PC-3 (cell line): Measurements from ENCODE around the gene FIBCD1. TPM values are rescaled to one million over a fixed set of nuclear protein-coding genes. Genes with fewer than 3 reads are reported as not detected.
A peak's percentile ranks its signal among the peaks of the same experiment; 100 is the strongest.

Experiments
- ATAC-seq: fragments of 200-7000 bp; cut with Tn5 transposase; 2 replicates; pipeline ENCODE4 v1.9.1; 2020; ENCODE audit warnings: mild to moderate bottlenecking, moderate library complexity
- BruUV-seq: library from RNA; stranded (reverse); fragments of 400-500 nt; replicated peaks from 2 replicates; lab custom pipeline; 2021; lab: Mats Ljungman, UMichigan
- CTCF ChIA-PET: fragments of 300-600 bp; sonication (Branson Sonifier 250); formaldehyde crosslinking; loops from one replicate; lab custom pipeline; 2022; ENCODE audit warnings: antibody characterized with exemption; lab: Charles Lee
- POLR2A ChIA-PET: fragments of 300-600 bp; sonication (Branson Sonifier 250); formaldehyde crosslinking; loops from one replicate; lab custom pipeline; 2022; ENCODE audit warnings: antibody characterized with exemption; ENCODE audit not compliant: unreplicated experiment; lab: Charles Lee
- DNase-seq: peaks from one replicate; pipeline ENCODE4 v3.0.0-alpha.2; 2015
- H2AFZ ChIP-seq: fragments of 300-600 bp; sonication (generic); 2 replicates; pipeline ENCODE4 v1.6.0; 2016; ENCODE audit warnings: antibody characterized with exemption, low read length
- H3F3A ChIP-seq: fragments of 300-600 bp; sonication (generic); one replicate; pipeline ENCODE4 v1.6.0; 2017; ENCODE audit warnings: antibody characterized with exemption, low read length, control low read depth, mild to moderate bottlenecking; ENCODE audit not compliant: unreplicated experiment
- H3K27ac ChIP-seq: fragments of 300-600 bp; sonication (generic); 2 replicates; pipeline ENCODE4 v1.5.1; 2016; ENCODE audit warnings: mild to moderate bottlenecking, low read length
- H3K27me3 ChIP-seq: fragments of 300-600 bp; sonication (generic); 2 replicates; pipeline ENCODE4 v1.6.1; 2016; ENCODE audit warnings: low read length, mixed read lengths
- H3K36me3 ChIP-seq: fragments of 300-600 bp; sonication (generic); 2 replicates; pipeline ENCODE4 v1.6.1; 2016; ENCODE audit warnings: low read depth, mixed run types, low read length, mixed read lengths
- H3K4me1 ChIP-seq: fragments of 300-600 bp; sonication (generic); 2 replicates; pipeline ENCODE4 v1.5.1; 2016; ENCODE audit warnings: low read length; ENCODE audit not compliant: insufficient read depth
- H3K4me2 ChIP-seq: fragments of 300-600 bp; sonication (generic); 2 replicates; pipeline ENCODE4 v1.6.0; 2016; ENCODE audit warnings: low read length
- H3K4me3 ChIP-seq: fragments of 300-600 bp; sonication (generic); 2 replicates; pipeline ENCODE4 v1.5.1; 2016; ENCODE audit warnings: mild to moderate bottlenecking, low read length, mixed read lengths
- H3K79me2 ChIP-seq: fragments of 300-600 bp; sonication (generic); 2 replicates; pipeline ENCODE4 v1.6.1; 2017; ENCODE audit warnings: low read length, mixed read lengths
- H3K9ac ChIP-seq: fragments of 300-600 bp; sonication (generic); 2 replicates; pipeline ENCODE4 v1.6.0; 2016; ENCODE audit warnings: mild to moderate bottlenecking, low read length
- H3K9me2 ChIP-seq: fragments of 300-600 bp; sonication (generic); replicated peaks from 2 replicates; pipeline ENCODE4 v1.6.1; 2016; ENCODE audit warnings: mixed run types, low read length, mixed read lengths
- H3K9me3 ChIP-seq: fragments of 300-600 bp; sonication (generic); 2 replicates; pipeline ENCODE4 v1.6.1; 2016; ENCODE audit warnings: low read length, mixed read lengths
- H4K20me1 ChIP-seq: fragments of 300-600 bp; sonication (generic); 2 replicates; pipeline ENCODE4 v1.6.1; 2016; ENCODE audit warnings: low read length, mixed read lengths
- CTCF ChIP-seq: fragments of 300-600 bp; sonication (generic); conservative IDR thresholded peaks from 2 replicates; pipeline ENCODE4 v1.5.1; 2017; ENCODE audit warnings: antibody characterized with exemption, low read depth, mild to moderate bottlenecking, low read length
- EZH2 ChIP-seq: fragments of 300-600 bp; sonication (generic); IDR thresholded peaks from one replicate; pipeline ENCODE4 v1.6.1; 2017; ENCODE audit warnings: antibody characterized with exemption, mild to moderate bottlenecking, low read length; ENCODE audit not compliant: unreplicated experiment
- EZH2phosphoT487 ChIP-seq: fragments of 300-600 bp; sonication (generic); IDR thresholded peaks from 2 replicates; pipeline ENCODE4 v1.6.1; 2018; ENCODE audit warnings: mild to moderate bottlenecking, antibody characterized with exemption, low read length, borderline replicate concordance
- intact Hi-C: fragments of 100-400 bp; cut with micrococcal nuclease; formaldehyde crosslinking; loops from 2 replicates; pipeline ENCODE4 v1.9.0; 2023
- total RNA-seq: library from RNA; depleted of rRNA; stranded (reverse); fragments of >200 nt; gene quantifications from 2 replicates; pipeline ENCODE4 v1.2.3, GENCODE V29; 2014

Gene FIBCD1
- total RNA-seq, 1 experiment from 2014 or later, result 8.9 TPM

GRCh38 chr9:130927995-130928900 lies 10.8 kb downstream of the FIBCD1 start:
- peak overlapping the region; percentile 64 for H3K4me3 ChIP-seq
- ATAC-seq (peak; percentile 70), DNase-seq (peak; percentile 92)
- H3K9ac ChIP-seq, result peak overlapping the region; percentile 92
- H3K27ac ChIP-seq, result peak overlapping the region; percentile 100
- no peaks in the 10 kb centered on the region for H3K9me2 ChIP-seq
- H3K27me3 ChIP-seq, result no peaks in the 10 kb centered on the region
- no peaks in the 10 kb centered on the region for H3K9me3 ChIP-seq
- H3K36me3 ChIP-seq, result no peaks in the 10 kb centered on the region
- H3F3A ChIP-seq, result no peaks in the 10 kb centered on the region
- POLR2A ChIA-PET, result interaction anchor here (0.7 kb wide), 1 partner anchor 238 kb away, joined by 3 read pairs; no protein-coding TSS in a partner anchor
- H3K4me2 ChIP-seq, result peak overlapping the region; percentile 98
- H3K79me2 ChIP-seq, result no peaks in the 10 kb centered on the region
- TF ChIP-seq EZH2, result no peak
- TF ChIP-seq EZH2phosphoT487, result no peak
- TF ChIP-seq CTCF, result no peak
- BruUV-seq, result no TSS peak
- H3K4me1 ChIP-seq, result peaks cover 40% of the 10 kb centered on the region
- no peaks in the 10 kb centered on the region for H4K20me1 ChIP-seq
- no peak overlapping the region for H2AFZ ChIP-seq
- intact Hi-C loops, result no loop called here
- CTCF ChIA-PET, result interaction anchor here (0.6 to 1.0 kb wide), 2 partner anchors 59 to 157 kb away, joined by 3 read pairs; no protein-coding TSS in a partner anchor

- DNase-seq, result peak; percentile 42
- intact Hi-C loops, result no loop called here
These were observed 11.7 kb downstream of the FIBCD1 start for GRCh38 chr9:130927338-130927737.

More at GRCh38 chr9:130927338-130927737, 11.7 kb downstream of the FIBCD1 start:
- Histone ChIP-seq H3K4me3 (no peak overlapping the region), H3K9ac (peak overlapping the region; percentile 92), H3K9me3 (no peaks in the 10 kb centered on the region), H3K27ac (peak overlapping the region; percentile 100), H3F3A (no peaks in the 10 kb centered on the region), H3K4me1 (peaks cover 32% of the 10 kb centered on the region), H3K4me2 (peak overlapping the region; percentile 98), H2AFZ (no peak overlapping the region), H3K79me2 (no peaks in the 10 kb centered on the region), H3K36me3 (no peaks in the 10 kb centered on the region), H3K9me2 (no peaks in the 10 kb centered on the region), H3K27me3 (no peaks in the 10 kb centered on the region), H4K20me1 (no peaks in the 10 kb centered on the region)
- TSS peak; percentile 83 for BruUV-seq
- no peak for TF ChIP-seq EZH2
- TF ChIP-seq EZH2phosphoT487, result no peak
- no peak for TF ChIP-seq CTCF
- no peak for ATAC-seq
- ChIA-PET POLR2A (no interaction called here), CTCF (interaction anchor here (0.6 kb wide), 1 partner anchor 156 kb away, joined by 3 read pairs; no protein-coding TSS in a partner anchor)
